ENCODE measurements around the gene C20orf144.

Gene C20orf144

DNA sequence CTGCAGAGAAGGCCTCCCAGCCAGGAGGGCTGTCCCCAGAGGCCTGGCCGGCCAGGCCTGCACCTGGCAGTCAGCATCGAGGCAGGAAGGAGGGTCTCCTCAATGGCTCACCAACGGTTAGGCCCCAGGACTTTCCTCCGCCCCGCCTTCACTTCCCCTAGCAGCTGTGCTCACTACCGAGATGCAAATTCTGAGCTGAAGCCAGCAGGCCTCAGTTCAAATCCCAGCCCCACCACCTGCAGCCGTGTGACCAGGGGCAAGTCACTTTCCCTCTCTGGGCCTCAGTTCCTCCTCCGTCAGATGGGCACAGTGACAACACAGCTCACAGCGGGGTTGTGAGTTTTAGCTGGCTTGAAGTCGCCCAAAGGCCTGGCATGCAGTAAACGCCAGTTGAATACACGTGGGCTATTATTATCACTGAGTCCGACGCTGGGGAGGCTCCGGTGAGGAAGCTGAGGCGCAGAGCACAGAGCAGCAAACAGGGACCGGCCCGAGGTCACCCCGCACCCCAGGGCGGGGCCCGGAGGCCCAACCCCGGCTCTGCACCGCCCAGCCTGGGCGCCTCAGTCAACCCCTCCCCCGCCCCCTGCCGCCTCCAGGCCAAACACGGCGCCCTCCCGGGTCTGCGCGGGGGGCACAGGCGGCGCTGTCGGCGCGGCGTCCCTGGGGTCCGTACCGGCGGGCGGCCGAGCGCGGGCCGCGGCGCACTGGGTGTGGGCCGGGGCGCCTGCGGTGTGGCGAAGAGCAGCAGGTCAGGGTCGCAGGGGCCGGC lies 23.4 kb downstream of the C20orf144 start:
- Histone ChIP-seq H3K36me3 (replicated peaks; ENCODE audit: insufficient read depth, low read length) (no peaks in the 10 kb centered on the region), H3F3A (ENCODE audit: insufficient read depth, low read length) (peaks cover 10% of the 10 kb centered on the region)

DNA sequence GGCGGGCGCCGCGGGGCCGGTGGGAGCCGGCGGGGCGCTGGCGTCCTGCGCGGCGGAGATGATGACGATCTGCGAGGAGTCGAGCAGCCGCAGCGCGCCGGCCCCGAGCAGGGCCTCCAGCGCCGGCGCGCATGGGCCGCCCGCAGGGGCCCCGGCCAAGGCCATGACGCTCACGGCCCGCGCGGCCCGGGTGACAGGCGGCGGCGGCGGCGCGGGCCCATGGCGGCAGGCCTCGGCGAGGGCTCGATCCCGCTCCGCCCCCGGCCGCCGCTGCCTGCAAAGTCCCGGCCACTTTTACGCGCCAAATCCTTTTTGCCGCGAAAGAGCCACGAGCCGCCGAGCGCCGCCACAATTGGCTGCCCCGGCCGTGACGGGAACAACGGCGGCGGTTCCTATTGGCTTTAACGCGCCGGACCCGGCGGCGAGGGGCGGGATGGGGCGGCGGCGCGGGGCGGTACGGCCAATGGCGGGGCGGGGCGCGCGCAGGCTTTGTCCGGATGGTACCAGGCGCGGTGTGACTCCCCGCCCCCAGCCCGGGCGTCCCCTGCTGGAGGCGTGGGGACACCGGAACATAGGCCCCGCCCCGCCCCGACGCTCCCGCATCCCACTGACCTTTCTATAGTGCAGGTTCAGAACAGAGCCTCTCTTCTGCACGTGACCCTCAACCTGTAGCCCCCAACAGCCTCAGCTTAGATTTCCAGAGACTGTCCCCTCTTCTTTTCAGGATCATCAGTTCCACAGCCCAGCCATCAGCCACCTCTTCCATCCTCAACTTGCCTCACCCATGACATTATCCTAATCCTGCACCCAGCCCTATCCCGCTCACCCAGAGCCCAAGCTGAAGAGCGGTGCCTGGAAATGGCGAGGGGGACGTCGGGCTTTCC lies 24.2 kb downstream of the C20orf144 start, which contains the start of gene E2F1:
E2F1 (minus strand) TSS at position 286 of the 884 bp plus-strand sequence; CDS start at position 165, 121 bp downstream.
- H4K20me1 ChIP-seq (ENCODE audit: insufficient read depth, low read length): no peaks in the 10 kb centered on the region
- H3K79me2 ChIP-seq (ENCODE audit: low read length): peaks cover 41% of the 10 kb centered on the region
- H3K4me2 ChIP-seq (ENCODE audit: low read depth, low read length): peak within 1 kb of the TSS; percentile 82
- H3K27ac ChIP-seq (ENCODE audit: low read length): peak within 1 kb of the TSS; percentile 87
- H3F3A ChIP-seq (ENCODE audit: insufficient read depth, low read length): peaks cover 10% of the 10 kb centered on the region
- H3K4me1 ChIP-seq (ENCODE audit: low read length): peaks cover 14% of the 10 kb centered on the region
- H3K4me3 ChIP-seq (ENCODE audit: low read length): peak within 1 kb of the TSS; percentile 92
- H3K9me2 ChIP-seq (replicated peaks; ENCODE audit: insufficient read depth, low read length): no peaks in the 10 kb centered on the region
- no peaks in the 10 kb centered on the region for H3K9me3 ChIP-seq (replicated peaks; ENCODE audit: insufficient read depth, low read length)
- H3K9ac ChIP-seq (ENCODE audit: low read length): peak within 1 kb of the TSS; percentile 90
- H3K36me3 ChIP-seq (replicated peaks; ENCODE audit: insufficient read depth, low read length): no peaks in the 10 kb centered on the region
- no peaks in the 10 kb centered on the region for H3K27me3 ChIP-seq (replicated peaks; ENCODE audit: insufficient read depth, low read length)
- H2AFZ ChIP-seq (ENCODE audit: low read length): peak within 1 kb of the TSS; percentile 100
- TF ChIP-seq EZH2phosphoT487 (IDR thresholded peaks at IDR 0.05; ENCODE audit: low read length) (no peak), EZH2 (optimal IDR thresholded peaks at IDR 0.05; ENCODE audit: low read depth, low read length) (no peak)
- TF ChIP-seq, protein P1, sequence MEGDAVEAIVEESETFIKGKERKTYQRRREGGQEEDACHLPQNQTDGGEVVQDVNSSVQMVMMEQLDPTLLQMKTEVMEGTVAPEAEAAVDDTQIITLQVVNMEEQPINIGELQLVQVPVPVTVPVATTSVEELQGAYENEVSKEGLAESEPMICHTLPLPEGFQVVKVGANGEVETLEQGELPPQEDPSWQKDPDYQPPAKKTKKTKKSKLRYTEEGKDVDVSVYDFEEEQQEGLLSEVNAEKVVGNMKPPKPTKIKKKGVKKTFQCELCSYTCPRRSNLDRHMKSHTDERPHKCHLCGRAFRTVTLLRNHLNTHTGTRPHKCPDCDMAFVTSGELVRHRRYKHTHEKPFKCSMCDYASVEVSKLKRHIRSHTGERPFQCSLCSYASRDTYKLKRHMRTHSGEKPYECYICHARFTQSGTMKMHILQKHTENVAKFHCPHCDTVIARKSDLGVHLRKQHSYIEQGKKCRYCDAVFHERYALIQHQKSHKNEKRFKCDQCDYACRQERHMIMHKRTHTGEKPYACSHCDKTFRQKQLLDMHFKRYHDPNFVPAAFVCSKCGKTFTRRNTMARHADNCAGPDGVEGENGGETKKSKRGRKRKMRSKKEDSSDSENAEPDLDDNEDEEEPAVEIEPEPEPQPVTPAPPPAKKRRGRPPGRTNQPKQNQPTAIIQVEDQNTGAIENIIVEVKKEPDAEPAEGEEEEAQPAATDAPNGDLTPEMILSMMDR (IDR thresholded peaks at IDR 0.05; ENCODE audit: low read length): peak; percentile 27
- DNase-seq: peak; percentile 97

More for the DNA sequence above, 23.4 kb downstream of the C20orf144 start:
- Histone ChIP-seq H4K20me1 (ENCODE audit: insufficient read depth, low read length) (no peaks in the 10 kb centered on the region), H3K4me2 (ENCODE audit: low read depth, low read length) (peak overlapping the region; percentile 79), H3K4me1 (ENCODE audit: low read length) (peaks cover 14% of the 10 kb centered on the region), H3K27me3 (replicated peaks; ENCODE audit: insufficient read depth, low read length) (no peaks in the 10 kb centered on the region), H3K27ac (ENCODE audit: low read length) (peak overlapping the region; percentile 87), H3K9me3 (replicated peaks; ENCODE audit: insufficient read depth, low read length) (no peaks in the 10 kb centered on the region), H3K9me2 (replicated peaks; ENCODE audit: insufficient read depth, low read length) (no peaks in the 10 kb centered on the region), H3K79me2 (ENCODE audit: low read length) (peaks cover 50% of the 10 kb centered on the region), H3K9ac (ENCODE audit: low read length) (peak overlapping the region; percentile 90), H3K4me3 (ENCODE audit: low read length) (peak overlapping the region; percentile 92), H2AFZ (ENCODE audit: low read length) (peak overlapping the region; percentile 82)
- TF ChIP-seq EZH2phosphoT487 (IDR thresholded peaks at IDR 0.05; ENCODE audit: low read length): no peak
- TF ChIP-seq, protein P1 (IDR thresholded peaks at IDR 0.05; ENCODE audit: low read length): no peak
- TF ChIP-seq EZH2 (optimal IDR thresholded peaks at IDR 0.05; ENCODE audit: low read depth, low read length): no peak
- DNase-seq: peak; percentile 87

DNA sequence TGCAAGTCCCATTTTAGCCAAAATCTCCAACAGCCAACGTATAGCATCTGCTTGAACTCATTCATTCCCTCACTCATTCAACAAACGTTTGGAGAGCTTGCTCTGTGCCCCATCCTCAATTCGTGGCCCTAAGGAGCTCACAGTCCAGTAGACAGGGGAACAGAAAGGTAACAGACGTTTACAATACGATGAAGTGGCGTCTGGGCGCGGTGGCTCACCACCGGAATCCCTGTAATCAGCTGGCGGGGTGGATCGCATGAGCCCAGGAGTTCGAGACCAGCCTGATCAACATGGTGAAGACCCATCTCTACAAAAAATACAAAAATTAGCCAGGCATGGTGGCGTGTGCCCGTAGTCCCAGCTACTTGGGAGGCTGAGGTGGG lies 24.8 kb downstream of the C20orf144 start:
- peak overlapping the region; percentile 82 for H3K4me2 ChIP-seq (ENCODE audit: low read depth, low read length)
- H3K27ac ChIP-seq (ENCODE audit: low read length): no peak overlapping the region
- H3K4me3 ChIP-seq (ENCODE audit: low read length): peak overlapping the region; percentile 58
- peaks cover 14% of the 10 kb centered on the region for H3K4me1 ChIP-seq (ENCODE audit: low read length)
- H2AFZ ChIP-seq (ENCODE audit: low read length): peak overlapping the region; percentile 100
- DNase-seq: no peak
- H3K79me2 ChIP-seq (ENCODE audit: low read length): peaks cover 36% of the 10 kb centered on the region
- H3K9ac ChIP-seq (ENCODE audit: low read length): no peak overlapping the region
- no peaks in the 10 kb centered on the region for H3K9me3 ChIP-seq (replicated peaks; ENCODE audit: insufficient read depth, low read length)
- no peaks in the 10 kb centered on the region for H3K27me3 ChIP-seq (replicated peaks; ENCODE audit: insufficient read depth, low read length)
- H3K9me2 ChIP-seq (replicated peaks; ENCODE audit: insufficient read depth, low read length): no peaks in the 10 kb centered on the region
- H3K36me3 ChIP-seq (replicated peaks; ENCODE audit: insufficient read depth, low read length): no peaks in the 10 kb centered on the region
- no peaks in the 10 kb centered on the region for H4K20me1 ChIP-seq (ENCODE audit: insufficient read depth, low read length)
- H3F3A ChIP-seq (ENCODE audit: insufficient read depth, low read length): peaks cover 10% of the 10 kb centered on the region
- TF ChIP-seq, protein P1 (IDR thresholded peaks at IDR 0.05; ENCODE audit: low read length): no peak
- TF ChIP-seq EZH2phosphoT487 (IDR thresholded peaks at IDR 0.05; ENCODE audit: low read length) (no peak), EZH2 (optimal IDR thresholded peaks at IDR 0.05; ENCODE audit: low read depth, low read length) (no peak)
